Lower lobe of right lung (tissue), 2 donors: ENCODE data around the gene ORMDL2. TPM values are rescaled to one million over a fixed set of nuclear protein-coding genes. Genes with fewer than 3 reads are reported as not detected.
A peak's percentile ranks its signal among the peaks of the same experiment; 100 is the strongest.

Experiments used
- ATAC-seq, 2 donors: fragments of 200-7000 bp; cut with Tn5 transposase; one replicate each; pipeline ENCODE4 v1.9.1; 2020 to 2022; ENCODE audit warnings: mild to moderate bottlenecking in 2 of 2, moderate library complexity in 2 of 2
- DNase-seq: peaks from one replicate; pipeline ENCODE4 v3.0.0-alpha.2; 2020
- H3K27ac ChIP-seq: fragments of 200-600 bp; one replicate; pipeline ENCODE4 v1.8.0; 2022
- H3K27me3 ChIP-seq: fragments of 200-600 bp; one replicate; pipeline ENCODE4 v1.8.0; 2022; ENCODE audit warnings: low read depth
- H3K36me3 ChIP-seq: fragments of 200-600 bp; one replicate; pipeline ENCODE4 v1.8.0; 2022; ENCODE audit warnings: mild to moderate bottlenecking
- H3K4me1 ChIP-seq: fragments of 200-600 bp; one replicate; pipeline ENCODE4 v1.8.0; 2022
- H3K4me3 ChIP-seq: fragments of 200-600 bp; one replicate; pipeline ENCODE4 v1.8.0; 2022; ENCODE audit warnings: mild to moderate bottlenecking
- H3K9me3 ChIP-seq: fragments of 200-600 bp; one replicate; pipeline ENCODE4 v1.8.0; 2022
- intact Hi-C: fragments of 100-400 bp; cut with DNase I; formaldehyde crosslinking; loops from one replicate; pipeline ENCODE4 v1.11.0; 2022
- total RNA-seq: library from RNA; stranded (reverse); fragmentation: NEBNext Ultra II Directional; extraction: Animal tissue kit (Norgen Biotek cat#: 25700); gene quantifications from one replicate; pipeline ENCODE4 v1.2.1, GENCODE V29; 2021
- TF ChIP-seq, protein P1 (sequence below): fragments of 200-600 bp; IDR thresholded peaks from one replicate; pipeline ENCODE4 v1.8.0; 2022; ENCODE audit warnings: antibody characterized with exemption, mild to moderate bottlenecking
- donor health status: DM: no; HTN: yes; CAD: no; lungs with severe emphysema.

The ORMDL2 gene
- total RNA-seq, 1 donor from 2014 or later, result 49.6 TPM

DNA sequence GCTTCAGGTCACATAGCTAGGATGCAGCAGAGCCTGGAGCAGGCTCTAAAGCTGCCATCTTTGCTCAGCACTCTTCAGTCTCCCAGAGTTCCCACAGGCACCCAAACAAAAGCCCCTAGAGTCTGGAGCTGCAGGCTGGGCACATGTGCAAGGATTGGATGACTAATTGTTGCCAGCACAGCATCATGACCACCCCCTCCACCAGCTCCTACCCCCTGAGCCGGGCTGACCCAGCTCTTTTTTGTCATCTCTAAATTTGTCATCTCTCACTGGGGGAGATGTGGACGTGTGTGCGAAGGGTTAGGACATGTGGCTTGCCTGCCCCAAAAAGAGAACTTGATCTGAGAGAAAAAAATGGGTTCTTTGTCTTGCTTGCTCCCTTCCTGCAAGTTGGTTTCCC, 29.2 kb downstream of the ORMDL2 start:
- TF ChIP-seq, protein P1, sequence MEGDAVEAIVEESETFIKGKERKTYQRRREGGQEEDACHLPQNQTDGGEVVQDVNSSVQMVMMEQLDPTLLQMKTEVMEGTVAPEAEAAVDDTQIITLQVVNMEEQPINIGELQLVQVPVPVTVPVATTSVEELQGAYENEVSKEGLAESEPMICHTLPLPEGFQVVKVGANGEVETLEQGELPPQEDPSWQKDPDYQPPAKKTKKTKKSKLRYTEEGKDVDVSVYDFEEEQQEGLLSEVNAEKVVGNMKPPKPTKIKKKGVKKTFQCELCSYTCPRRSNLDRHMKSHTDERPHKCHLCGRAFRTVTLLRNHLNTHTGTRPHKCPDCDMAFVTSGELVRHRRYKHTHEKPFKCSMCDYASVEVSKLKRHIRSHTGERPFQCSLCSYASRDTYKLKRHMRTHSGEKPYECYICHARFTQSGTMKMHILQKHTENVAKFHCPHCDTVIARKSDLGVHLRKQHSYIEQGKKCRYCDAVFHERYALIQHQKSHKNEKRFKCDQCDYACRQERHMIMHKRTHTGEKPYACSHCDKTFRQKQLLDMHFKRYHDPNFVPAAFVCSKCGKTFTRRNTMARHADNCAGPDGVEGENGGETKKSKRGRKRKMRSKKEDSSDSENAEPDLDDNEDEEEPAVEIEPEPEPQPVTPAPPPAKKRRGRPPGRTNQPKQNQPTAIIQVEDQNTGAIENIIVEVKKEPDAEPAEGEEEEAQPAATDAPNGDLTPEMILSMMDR, result no peak
- H3K27ac ChIP-seq, result peak overlapping the region; percentile 92
- H3K4me1 ChIP-seq, result peaks cover 23% of the 10 kb centered on the region
- intact Hi-C loops, result no loop called here
- ATAC-seq (peak; percentile 50 to 54), DNase-seq (peak; percentile 59)
- no peak overlapping the region for H3K4me3 ChIP-seq
- no peaks in the 10 kb centered on the region for H3K36me3 ChIP-seq
- no peaks in the 10 kb centered on the region for H3K9me3 ChIP-seq
- H3K27me3 ChIP-seq, result no peaks in the 10 kb centered on the region

DNA sequence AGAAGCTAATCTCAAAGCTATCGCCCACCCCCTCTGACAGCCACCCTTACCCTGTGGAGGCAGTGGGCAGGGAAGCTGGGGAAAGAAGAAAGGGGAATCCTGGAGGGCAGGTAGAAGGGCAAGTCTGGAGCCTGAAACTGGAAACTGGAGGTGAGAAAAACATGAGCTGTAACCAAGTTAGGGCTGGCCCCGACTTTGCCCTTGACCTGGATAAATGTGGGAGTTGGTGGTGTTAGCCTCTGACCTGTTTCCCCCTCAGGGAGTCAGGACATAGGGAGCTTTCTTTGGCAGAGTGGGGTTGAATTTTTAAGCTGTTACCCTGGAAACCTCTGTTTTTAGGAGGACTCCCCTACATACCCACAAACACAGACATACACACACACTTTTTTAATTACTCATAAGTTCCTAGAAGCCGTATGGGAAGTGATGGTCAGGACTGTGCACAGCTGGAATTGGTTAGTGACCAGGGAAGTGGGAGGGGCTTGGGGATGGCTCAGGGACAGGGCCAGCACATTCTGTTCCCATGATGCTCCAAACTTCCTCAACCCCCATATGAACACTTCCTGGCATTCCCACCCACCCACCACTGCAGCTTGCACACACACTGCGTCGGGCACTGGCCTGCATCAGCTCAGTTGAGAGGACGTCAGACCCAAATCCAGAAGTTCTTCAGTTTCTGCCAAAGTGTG, 29.9 kb downstream of the ORMDL2 start:
- intact Hi-C loops, result no loop called here
- H3K36me3 ChIP-seq, result no peaks in the 10 kb centered on the region
- TF ChIP-seq, protein P1, result no peak
- H3K27me3 ChIP-seq, result no peaks in the 10 kb centered on the region
- H3K4me3 ChIP-seq, result peak overlapping the region; percentile 12
- DNase-seq, result peak; percentile 89
- H3K27ac ChIP-seq, result peak overlapping the region; percentile 92
- ATAC-seq, result peak; percentile 84 to 95
- no peaks in the 10 kb centered on the region for H3K9me3 ChIP-seq
- peaks cover 22% of the 10 kb centered on the region for H3K4me1 ChIP-seq

DNA sequence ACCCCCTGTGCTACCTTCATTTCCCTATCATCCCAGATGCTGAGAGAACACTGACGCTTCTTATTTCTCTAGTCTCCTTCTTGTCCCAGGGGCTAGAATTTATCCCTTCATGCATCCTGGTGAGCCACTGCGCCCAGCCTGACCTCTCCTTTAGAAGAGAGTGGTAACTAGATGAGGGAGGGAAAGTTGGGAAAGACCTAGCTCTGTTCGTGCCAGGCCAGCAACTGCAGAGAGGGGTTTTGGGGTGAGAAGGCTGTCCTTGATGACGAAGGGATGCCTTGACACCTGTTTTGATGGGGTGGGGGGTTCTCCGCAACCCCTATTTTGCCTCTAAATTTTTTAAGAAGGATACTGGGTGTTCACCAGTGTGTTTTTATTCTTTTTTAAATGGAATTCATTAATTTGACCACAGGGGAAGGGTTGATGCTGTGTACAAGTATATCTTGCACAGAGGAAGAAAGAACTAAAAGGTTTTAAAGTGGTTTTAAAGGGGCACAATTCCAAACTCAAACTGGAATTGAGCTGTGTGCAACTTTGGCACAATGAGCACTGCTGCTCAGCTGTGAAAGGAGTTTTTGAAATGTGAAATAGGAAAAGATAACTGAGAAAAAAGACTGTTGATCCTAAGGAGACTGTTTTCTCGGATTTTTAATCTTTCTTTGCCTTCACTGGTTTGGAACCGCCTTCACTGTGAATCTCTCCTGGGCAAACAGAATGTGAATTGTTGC, 31.9 kb downstream of the ORMDL2 start:
- intact Hi-C loops, result no loop called here
- Histone ChIP-seq H3K27ac (peak overlapping the region; percentile 10), H3K36me3 (no peaks in the 10 kb centered on the region), H3K27me3 (no peaks in the 10 kb centered on the region), H3K9me3 (no peaks in the 10 kb centered on the region), H3K4me3 (no peak overlapping the region), H3K4me1 (peaks cover 14% of the 10 kb centered on the region)
- ATAC-seq (no peak), DNase-seq (no peak)
- TF ChIP-seq, protein P1, result no peak

DNA sequence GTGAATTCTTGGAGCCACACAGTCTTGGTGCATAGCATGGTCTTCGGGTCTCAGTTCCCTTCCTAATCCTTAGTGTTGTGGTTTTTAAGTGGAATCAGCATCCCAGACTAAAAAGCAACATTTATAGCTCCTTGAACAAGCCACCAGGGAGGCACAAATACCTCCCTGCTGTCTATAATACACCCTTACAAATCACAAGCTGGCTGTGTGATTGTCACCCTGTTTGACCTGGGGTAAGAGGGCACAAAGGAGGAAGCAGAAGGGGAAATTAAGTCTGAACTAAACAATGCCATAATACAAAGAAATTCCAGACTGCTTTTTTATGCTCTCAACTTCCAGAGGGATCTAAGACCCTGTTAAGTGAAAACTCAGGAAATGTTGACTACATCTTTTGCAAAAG, 32.6 kb downstream of the ORMDL2 start:
- H3K4me3 ChIP-seq, result no peak overlapping the region
- no peak for ATAC-seq
- intact Hi-C loops, result no loop called here
- no peaks in the 10 kb centered on the region for H3K27me3 ChIP-seq
- H3K4me1 ChIP-seq, result peaks cover 14% of the 10 kb centered on the region
- H3K9me3 ChIP-seq, result no peaks in the 10 kb centered on the region
- no peak overlapping the region for H3K27ac ChIP-seq
- TF ChIP-seq, protein P1, result no peak
- H3K36me3 ChIP-seq, result no peaks in the 10 kb centered on the region
- no peak for DNase-seq

DNA sequence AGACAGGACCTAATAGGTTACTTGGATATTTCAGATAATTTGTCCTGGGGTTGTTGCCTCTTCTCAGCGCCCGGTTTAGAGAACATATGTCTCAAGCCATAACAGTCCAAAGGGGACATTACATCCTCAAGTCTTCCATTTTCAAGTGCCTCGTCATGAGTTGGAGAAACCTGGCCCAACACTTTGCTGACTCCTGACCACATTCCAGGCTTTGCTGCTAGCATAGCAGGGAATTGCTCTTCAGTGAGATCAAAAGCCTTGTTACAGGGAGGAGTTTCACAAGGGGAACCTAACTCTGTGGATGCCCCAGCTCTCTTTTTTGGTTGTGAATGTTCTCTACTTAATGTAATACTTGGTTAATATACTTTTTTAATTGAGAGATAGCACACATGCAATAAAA, 33.1 kb downstream of the ORMDL2 start:
- H3K36me3 ChIP-seq, result no peaks in the 10 kb centered on the region
- peaks cover 14% of the 10 kb centered on the region for H3K4me1 ChIP-seq
- no peak for ATAC-seq
- intact Hi-C loops, result no loop called here
- DNase-seq, result no peak
- H3K9me3 ChIP-seq, result no peaks in the 10 kb centered on the region
- H3K27me3 ChIP-seq, result no peaks in the 10 kb centered on the region
- no peak overlapping the region for H3K27ac ChIP-seq
- TF ChIP-seq, protein P1, result no peak
- H3K4me3 ChIP-seq, result no peak overlapping the region
